WI38 (cell line): Measurements from ENCODE around the gene MED25.

ENCODE experiments used
- H3K4me3 ChIP-seq: 2 replicates; pipeline ENCODE4 v1.5.1; 2011; ENCODE audit warnings: low read depth, mild to moderate bottlenecking, control low read depth, low read length
- CTCF ChIP-seq: IDR thresholded peaks from 2 replicates; pipeline ENCODE4 v1.5.1; 2012; ENCODE audit warnings: low read depth, mild to moderate bottlenecking, control low read depth, low read length

Gene MED25

GRCh38 chr19:49837425-49837824 lies 19.3 kb downstream of the MED25 start:
- no peak for TF ChIP-seq CTCF
- no peak overlapping the region for H3K4me3 ChIP-seq

- no peak for TF ChIP-seq CTCF
- H3K4me3 ChIP-seq: no peak overlapping the region
Observed at GRCh38 chr19:49838885-49839588, 20.9 kb downstream of the MED25 start.

DNA sequence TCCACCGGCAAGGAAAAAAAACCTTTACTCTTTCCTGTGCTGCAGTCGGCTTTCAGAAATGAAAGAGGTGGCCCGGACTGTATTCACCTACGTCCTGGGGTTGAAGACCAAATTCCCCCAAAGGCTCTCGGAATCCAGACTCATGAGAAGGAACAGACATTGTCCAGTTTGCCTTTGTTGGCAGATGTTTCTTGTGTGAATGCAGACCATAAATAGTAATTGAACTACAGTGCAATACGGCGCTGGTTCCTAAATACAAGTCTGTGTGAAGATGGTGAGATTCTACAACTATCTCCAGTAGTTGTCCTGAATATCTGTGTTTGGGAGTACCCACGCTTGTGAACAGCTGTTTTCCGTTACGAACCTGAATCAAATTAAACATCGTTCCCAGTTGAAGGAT lies 21.6 kb downstream of the MED25 start:
- TF ChIP-seq CTCF: no peak

GRCh38 chr19:49840321-49840720 lies 22.2 kb downstream of the MED25 start:
- H3K4me3 ChIP-seq: no peak overlapping the region
- TF ChIP-seq CTCF: no peak

More for the DNA sequence above, 21.6 kb downstream of the MED25 start:
- no peak overlapping the region for H3K4me3 ChIP-seq

GRCh38 chr19:49840736-49841249 lies 22.7 kb downstream of the MED25 start:
- no peak overlapping the region for H3K4me3 ChIP-seq

GRCh38 chr19:49843265-49843664 lies 25.2 kb downstream of the MED25 start:
- no peak for TF ChIP-seq CTCF
- no peak overlapping the region for H3K4me3 ChIP-seq

More at GRCh38 chr19:49840736-49841249, 22.7 kb downstream of the MED25 start:
- TF ChIP-seq CTCF: no peak
